K562 (cell line): ENCODE measurements around the gene REEP6. TPM values are rescaled to one million over a fixed set of nuclear protein-coding genes. Genes with fewer than 3 reads are reported as not detected.

Experiments used
- ADNP ChIP-seq: fragments of 200-800 bp; sonication (Bioruptor generic); IDR thresholded peaks from 2 replicates; pipeline ENCODE4 v1.6.1; 2016; ENCODE audit warnings: missing genetic modification characterization, missing compliant biosample characterization
- EP300 ChIP-seq: IDR thresholded peaks from 2 replicates; pipeline ENCODE4 v1.6.1; 2012; ENCODE audit warnings: low read length, improper control_type of control experiment
- GABPA ChIP-seq: fragments of 200-800 bp; sonication (Bioruptor generic); conservative IDR thresholded peaks from 2 replicates; pipeline ENCODE4 v1.6.1; 2016; ENCODE audit warnings: low read depth, missing genetic modification characterization, missing compliant biosample characterization
- HDAC3 ChIP-seq: fragments of 450-650 bp; IDR thresholded peaks from 2 replicates; pipeline ENCODE4 v1.6.1; 2018; ENCODE audit warnings: borderline replicate concordance, mild to moderate bottlenecking, moderate library complexity; ENCODE audit not compliant: partially characterized antibody
- HLTF ChIP-seq: fragments of 450-650 bp; IDR thresholded peaks from 2 replicates; pipeline ENCODE4 v1.6.1; 2016
- KDM2B ChIP-seq: fragments of 250-450 bp; sonication (Bioruptor Pico); IDR thresholded peaks from 2 replicates; pipeline ENCODE4 v1.8.0; 2021; ENCODE audit warnings: mild to moderate bottlenecking, moderate library complexity
- KLF1 ChIP-seq: fragments of 450-650 bp; IDR thresholded peaks from 2 replicates; pipeline ENCODE4 v1.6.1; 2016; ENCODE audit warnings: missing genetic modification characterization, missing compliant biosample characterization
- MAFK ChIP-seq: IDR thresholded peaks from 2 replicates; pipeline ENCODE4 v1.6.1; 2011; ENCODE audit warnings: low read length, improper control_type of control experiment
- MEF2A ChIP-seq: IDR thresholded peaks from 2 replicates; pipeline ENCODE4 v1.6.1; 2011; ENCODE audit warnings: low read depth, mild to moderate bottlenecking, low read length, moderate library complexity; ENCODE audit not compliant: control insufficient read depth
- MEIS2 ChIP-seq: fragments of 450-650 bp; IDR thresholded peaks from 2 replicates; pipeline ENCODE4 v1.6.1; 2014; ENCODE audit warnings: mild to moderate bottlenecking; ENCODE audit not compliant: partially characterized antibody
- MNT ChIP-seq, 2 experiments: fragments of 450-650 bp; conservative IDR thresholded peaks; 2 replicates each; pipeline ENCODE4 v1.6.1; 2017; ENCODE audit warnings: mild to moderate bottlenecking in 2 of 2, moderate library complexity in 2 of 2
- PCBP1 ChIP-seq: fragments of 200-400 bp; formaldehyde crosslinking; IDR thresholded peaks from 2 replicates; pipeline ENCODE4 v1.6.1; 2018; ENCODE audit warnings: mild to moderate bottlenecking, low read depth, low read length; ENCODE audit not compliant: poor library complexity, severe bottlenecking
- SP1 ChIP-seq: sonication (generic); formaldehyde crosslinking; IDR thresholded peaks from 2 replicates; pipeline ENCODE4 v1.8.1; 2022; ENCODE audit warnings: mild to moderate bottlenecking, missing genetic modification reagents
- SRSF3 ChIP-seq: fragments of 200-400 bp; formaldehyde crosslinking; IDR thresholded peaks from 2 replicates; pipeline ENCODE4 v1.6.1; 2016; ENCODE audit warnings: mild to moderate bottlenecking, low read length, moderate library complexity; ENCODE audit not compliant: insufficient read depth
- ZBTB40 ChIP-seq, 2 experiments: fragments of 450-650 bp in 1 of 2; sonication (generic) in 1 of 2; formaldehyde crosslinking in 1 of 2; IDR thresholded peaks; 2 replicates each; pipeline versions ENCODE4 v1.7.1 to v1.9.0; 2016 to 2022; ENCODE audit warnings: inconsistent platforms in 1 of 2, mild to moderate bottlenecking in 1 of 2, missing genetic modification reagents in 1 of 2
- ZBTB8A ChIP-seq: fragments of 450-650 bp; IDR thresholded peaks from 2 replicates; pipeline ENCODE4 v1.6.1; 2018; ENCODE audit warnings: mild to moderate bottlenecking, moderate library complexity; ENCODE audit not compliant: partially characterized antibody
- ZNF3 ChIP-seq: fragments of 250-450 bp; sonication (Bioruptor Pico); IDR thresholded peaks from 2 replicates; pipeline ENCODE4 v1.5.0; 2021; ENCODE audit warnings: mild to moderate bottlenecking, moderate library complexity
- polyA plus RNA-seq, 8 experiments: library from polyadenylated mRNA; depleted of rRNA in 4 of 8; stranded (reverse) in 5 of 8; unstranded in 3 of 8; fragments of >200 nt; fragmentation: Nextera tagmentation in 2 of 8; fragmentation: Illumina TruSeq in 1 of 8; extraction: Ambion mirVana in 2 of 8; extraction: Trizol in 1 of 8; gene quantifications; 2 replicates each; pipeline versions ENCODE4 v1.2.1 to v1.2.3, GENCODE V29; 2011 to 2014; ENCODE audit warnings: inconsistent platforms in 1 of 8, missing spikeins in 1 of 8
- total RNA-seq, 7 experiments: library from RNA; depleted of rRNA in 6 of 7; stranded (reverse); fragments of >200 nt in 6 of 7; fragmentation: Illumina TruSeq in 2 of 7; extraction: Trizol in 2 of 7; gene quantifications; 2 replicates each; pipeline versions ENCODE4 v1.2.1 to v1.2.3, GENCODE V29; 2011 to 2021; ENCODE audit warnings: low replicate concordance in 1 of 7

The REEP6 gene
- total and polyA plus RNA-seq, 9 of the 15 experiments (the other 6 are each of a cell fraction or from before 2014, with no cell fraction given) = 1.2 to 64.2 (median 12.7) TPM

- TF ChIP-seq ZBTB40 (IDR thresholded peaks at IDR 0.05) = no peak
- no peak for TF ChIP-seq ZBTB40 (CRISPR knock-in tag; IDR thresholded peaks at IDR 0.05)
- TF ChIP-seq EP300 = no peak; the same call in 1 of the 2 replicates
- TF ChIP-seq ADNP (tag) = peak; percentile 69; the same call in 1 of the 2 replicates
- TF ChIP-seq HDAC3 = no peak
- peak; percentile 70 for TF ChIP-seq SP1 (CRISPR knock-in tag)
- TF ChIP-seq MEIS2 = no peak
- peak; percentile 71; the same call in 1 of the 2 replicates for TF ChIP-seq KDM2B
- TF ChIP-seq HLTF = peak; percentile 72
- no peak for TF ChIP-seq ZBTB8A
- TF ChIP-seq ZNF3 (CRISPR knock-in tag) = peak; percentile 96
- no peak for TF ChIP-seq SRSF3
- no peak for TF ChIP-seq MEF2A
- TF ChIP-seq GABPA (tag) = no peak
- TF ChIP-seq PCBP1 = peak; percentile 70
- TF ChIP-seq KLF1 (tag) = peak; percentile 76; the same call in 1 of the 2 replicates
- peak in 1 of 2 experiments; percentile 50; a peak in 2 of 4 replicates for TF ChIP-seq MNT (conservative IDR thresholded peaks at IDR 0.05)
- TF ChIP-seq MAFK = no peak
These were observed 45.6 kb upstream of the REEP6 start (continued) for GRCh38 chr19:1445185-1445931.
